KMS-11 (cell line): Measurements from ENCODE around the gene USP8.

Experiments
- H2AFZ ChIP-seq: fragments of 200-600 bp; sonication (generic); 2 replicates; pipeline ENCODE4 v1.6.1; 2016; ENCODE audit warnings: antibody characterized with exemption, mixed run types, low read depth
- H3K27ac ChIP-seq: fragments of 200-600 bp; sonication (generic); 2 replicates; pipeline ENCODE4 v1.6.1; 2016; ENCODE audit warnings: mild to moderate bottlenecking, mixed run types
- H3K27me3 ChIP-seq: fragments of 200-600 bp; sonication (generic); 2 replicates; pipeline ENCODE4 v1.6.1; 2017; ENCODE audit warnings: mild to moderate bottlenecking, low read depth, mixed run types, moderate library complexity; ENCODE audit not compliant: insufficient read depth
- H3K36me3 ChIP-seq: fragments of 200-600 bp; sonication (generic); 2 replicates; pipeline ENCODE4 v1.6.1; 2017; ENCODE audit warnings: mild to moderate bottlenecking, mixed run types; ENCODE audit not compliant: insufficient read depth
- H3K4me1 ChIP-seq: fragments of 200-600 bp; sonication (generic); 2 replicates; pipeline ENCODE4 v1.6.1; 2016; ENCODE audit warnings: mild to moderate bottlenecking, low read depth, mixed run types; ENCODE audit not compliant: poor library complexity, severe bottlenecking
- H3K4me2 ChIP-seq: fragments of 200-600 bp; sonication (generic); 2 replicates; pipeline ENCODE4 v1.7.0; 2016; ENCODE audit warnings: mild to moderate bottlenecking, mixed run types
- H3K4me3 ChIP-seq: fragments of 200-600 bp; sonication (generic); IDR thresholded peaks from 2 replicates; pipeline ENCODE4 v1.6.1; 2017; ENCODE audit warnings: low read depth, low read length, mixed read lengths; ENCODE audit not compliant: insufficient read depth
- H3K79me2 ChIP-seq: fragments of 200-600 bp; sonication (generic); 2 replicates; pipeline ENCODE4 v1.6.1; 2016; ENCODE audit warnings: low read depth, mixed run types; ENCODE audit not compliant: insufficient read depth
- H3K9ac ChIP-seq: fragments of 200-600 bp; sonication (generic); 2 replicates; pipeline ENCODE4 v1.6.1; 2016; ENCODE audit warnings: mild to moderate bottlenecking, mixed run types
- H4K20me1 ChIP-seq: fragments of 200-600 bp; sonication (generic); 2 replicates; pipeline ENCODE4 v1.6.1; 2016; ENCODE audit warnings: mild to moderate bottlenecking, mixed run types; ENCODE audit not compliant: insufficient read depth
- TF ChIP-seq, protein P1 (sequence below): fragments of 200-600 bp; sonication (generic); conservative IDR thresholded peaks from 2 replicates; pipeline ENCODE4 v1.6.1; 2017; ENCODE audit warnings: low read depth, mild to moderate bottlenecking, antibody characterized with exemption, low read length, moderate library complexity, mixed read lengths

Gene USP8

DNA sequence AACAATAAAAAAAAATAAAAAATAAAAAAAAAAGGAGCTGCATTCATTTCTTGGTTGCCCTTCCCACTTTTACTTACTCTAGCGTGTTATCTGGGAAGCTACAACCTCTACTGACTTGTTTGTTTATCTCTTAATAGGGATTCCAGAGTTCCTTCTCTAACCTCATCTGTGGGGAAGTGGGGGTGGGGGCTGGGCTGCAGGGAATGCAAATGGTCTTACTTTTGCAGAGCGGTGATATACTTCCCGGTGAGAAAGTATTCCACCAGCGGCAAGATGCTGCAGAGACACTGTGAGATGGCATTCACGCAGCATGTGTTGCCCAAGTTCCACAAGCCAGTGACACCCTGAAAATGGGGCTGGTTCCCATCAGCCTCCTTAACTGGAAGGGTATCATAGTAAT lies 120.2 kb downstream of the USP8 start:
- H2AFZ ChIP-seq, result no peak overlapping the region
- TF ChIP-seq, protein P1, sequence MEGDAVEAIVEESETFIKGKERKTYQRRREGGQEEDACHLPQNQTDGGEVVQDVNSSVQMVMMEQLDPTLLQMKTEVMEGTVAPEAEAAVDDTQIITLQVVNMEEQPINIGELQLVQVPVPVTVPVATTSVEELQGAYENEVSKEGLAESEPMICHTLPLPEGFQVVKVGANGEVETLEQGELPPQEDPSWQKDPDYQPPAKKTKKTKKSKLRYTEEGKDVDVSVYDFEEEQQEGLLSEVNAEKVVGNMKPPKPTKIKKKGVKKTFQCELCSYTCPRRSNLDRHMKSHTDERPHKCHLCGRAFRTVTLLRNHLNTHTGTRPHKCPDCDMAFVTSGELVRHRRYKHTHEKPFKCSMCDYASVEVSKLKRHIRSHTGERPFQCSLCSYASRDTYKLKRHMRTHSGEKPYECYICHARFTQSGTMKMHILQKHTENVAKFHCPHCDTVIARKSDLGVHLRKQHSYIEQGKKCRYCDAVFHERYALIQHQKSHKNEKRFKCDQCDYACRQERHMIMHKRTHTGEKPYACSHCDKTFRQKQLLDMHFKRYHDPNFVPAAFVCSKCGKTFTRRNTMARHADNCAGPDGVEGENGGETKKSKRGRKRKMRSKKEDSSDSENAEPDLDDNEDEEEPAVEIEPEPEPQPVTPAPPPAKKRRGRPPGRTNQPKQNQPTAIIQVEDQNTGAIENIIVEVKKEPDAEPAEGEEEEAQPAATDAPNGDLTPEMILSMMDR, result no peak
- no peak overlapping the region for H3K4me3 ChIP-seq
- H3K27ac ChIP-seq, result no peak overlapping the region
- H3K9ac ChIP-seq, result no peak overlapping the region
- no peaks in the 10 kb centered on the region for H3K36me3 ChIP-seq
- no peaks in the 10 kb centered on the region for H3K79me2 ChIP-seq
- H3K4me1 ChIP-seq, result no peaks in the 10 kb centered on the region
- H3K4me2 ChIP-seq, result no peak overlapping the region
- no peaks in the 10 kb centered on the region for H3K27me3 ChIP-seq
- no peaks in the 10 kb centered on the region for H4K20me1 ChIP-seq

DNA sequence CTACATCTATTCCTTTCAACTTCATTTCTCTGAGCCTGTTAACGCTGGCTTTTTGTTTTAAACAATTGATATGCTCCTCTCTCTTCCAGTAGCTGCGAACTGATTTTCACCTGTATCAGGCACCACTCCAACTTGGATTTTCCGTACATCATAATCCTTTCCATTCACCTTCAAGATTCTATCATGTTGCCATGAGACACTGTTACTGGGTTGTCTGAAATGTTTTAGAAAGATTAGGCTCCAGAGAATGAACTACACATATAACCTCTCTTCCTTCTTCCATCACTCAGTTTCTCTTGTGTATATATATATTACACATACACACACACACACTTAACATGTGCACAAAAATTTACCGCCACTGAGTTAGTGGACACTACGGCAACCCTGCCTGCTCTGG lies 122.4 kb downstream of the USP8 start, which contains the start of gene USP50:
TSS of gene USP50 (minus strand) at position 101 of the 400 bp plus-strand sequence. CDS start 141 bp downstream, outside the sequence.
- TF ChIP-seq, protein P1, result no peak
- Histone ChIP-seq H3K4me2 (no peak within 1 kb of the TSS), H3K4me1 (no peaks in the 10 kb centered on the region), H3K36me3 (no peaks in the 10 kb centered on the region), H3K9ac (no peak within 1 kb of the TSS), H4K20me1 (no peaks in the 10 kb centered on the region), H3K27ac (no peak within 1 kb of the TSS), H2AFZ (no peak within 1 kb of the TSS), H3K79me2 (no peaks in the 10 kb centered on the region), H3K4me3 (no peak within 1 kb of the TSS), H3K27me3 (no peaks in the 10 kb centered on the region)

DNA sequence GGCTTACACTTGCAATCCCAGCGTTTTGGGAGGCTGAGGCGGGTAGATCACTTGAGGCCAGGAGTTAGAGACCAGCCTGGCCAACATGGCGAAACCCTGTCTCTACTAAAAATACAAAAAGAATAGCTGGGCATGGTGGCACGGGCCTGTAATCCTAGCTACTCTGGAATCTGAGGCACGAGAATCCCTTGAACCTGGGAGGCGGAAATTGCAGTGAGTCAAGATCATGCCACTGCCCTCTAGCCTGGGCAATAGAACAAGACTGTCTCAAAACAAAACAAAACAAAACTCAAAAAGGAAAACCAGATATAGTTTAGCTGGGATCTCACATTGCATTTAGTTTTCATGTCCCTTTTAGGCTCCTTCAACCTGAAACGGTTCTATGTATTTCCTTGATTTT lies 125.1 kb downstream of the USP8 start:
- no peak overlapping the region for H3K9ac ChIP-seq
- TF ChIP-seq, protein P1, result no peak
- no peaks in the 10 kb centered on the region for H3K4me1 ChIP-seq
- H3K79me2 ChIP-seq, result no peaks in the 10 kb centered on the region
- H3K36me3 ChIP-seq, result no peaks in the 10 kb centered on the region
- no peaks in the 10 kb centered on the region for H4K20me1 ChIP-seq
- H3K27me3 ChIP-seq, result no peaks in the 10 kb centered on the region
- H3K4me3 ChIP-seq, result no peak overlapping the region
- H3K4me2 ChIP-seq, result no peak overlapping the region
- no peak overlapping the region for H3K27ac ChIP-seq
- no peak overlapping the region for H2AFZ ChIP-seq

DNA sequence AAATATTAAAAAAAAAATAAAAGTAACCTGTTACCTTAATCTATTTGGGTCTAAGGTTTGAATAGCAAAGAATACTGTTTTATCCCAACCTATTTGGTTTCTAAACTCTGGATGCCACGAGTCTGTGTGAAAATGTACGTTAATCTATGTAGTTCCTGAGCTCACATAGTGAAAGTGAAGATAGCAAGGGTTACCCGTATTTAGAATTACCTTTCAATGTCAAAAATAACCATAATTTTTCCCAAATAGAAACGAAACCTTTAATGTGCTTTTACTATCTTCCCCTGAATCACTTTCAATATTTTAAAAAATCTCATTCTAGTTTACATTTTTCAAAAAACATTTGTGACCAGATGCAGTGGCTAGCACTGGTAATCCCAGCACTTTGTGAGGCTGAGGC lies 128.0 kb downstream of the USP8 start:
- Histone ChIP-seq H3K4me3 (no peak overlapping the region), H3K27me3 (no peaks in the 10 kb centered on the region), H3K27ac (no peak overlapping the region), H2AFZ (no peak overlapping the region), H3K9ac (no peak overlapping the region), H4K20me1 (no peaks in the 10 kb centered on the region), H3K4me2 (no peak overlapping the region), H3K36me3 (no peaks in the 10 kb centered on the region), H3K4me1 (no peaks in the 10 kb centered on the region), H3K79me2 (no peaks in the 10 kb centered on the region)
- TF ChIP-seq, protein P1, result no peak
